HEK293 (cell line): ENCODE results near the gene TRAPPC8.
"Not testable (repeated sequence)": the region's sequence is repeated elsewhere in the genome, so short reads cannot be mapped to it uniquely, and the experiment has no call there.

Source experiments
- CTCF ChIA-PET: fragments of 350-600 bp; formaldehyde crosslinking; extraction: SDS; loops from one replicate; lab custom pipeline; 2021; ENCODE audit warnings: antibody characterized with exemption; lab: Yijun Ruan, JAX
- POLR2A ChIA-PET: fragments of 300-600 bp; formaldehyde crosslinking; extraction: SDS; loops from one replicate; lab custom pipeline; 2020; ENCODE audit warnings: antibody characterized with exemption, inconsistent platforms; lab: Yijun Ruan, JAX
- H3K27ac ChIP-seq: fragments of 200-500 bp; sonication (Bioruptor generic); 2 replicates; pipeline ENCODE4 v1.5.1; 2014; ENCODE audit warnings: low read depth, low read length, control low read depth, inconsistent platforms; ENCODE audit errors: extremely low read depth
- H3K36me3 ChIP-seq, 2 experiments: fragments of 200-500 bp in 1 of 2; sonication (Bioruptor generic) in 1 of 2; 1 replicate in 1 of 2; 2 replicates in 1 of 2; pipeline ENCODE4 v1.5.1; 2014 to 2017; ENCODE audit warnings: inconsistent platforms in 2 of 2, low read length in 2 of 2; ENCODE audit not compliant: control insufficient read depth in 2 of 2, insufficient read depth in 1 of 2
- H3K4me1 ChIP-seq: fragments of 200-500 bp; sonication (Bioruptor generic); 2 replicates; pipeline ENCODE4 v1.5.1; 2014; ENCODE audit warnings: mild to moderate bottlenecking, low read length, inconsistent platforms; ENCODE audit not compliant: control insufficient read depth, insufficient read depth
- H3K4me3 ChIP-seq: 2 replicates; pipeline ENCODE4 v1.5.1; 2011; ENCODE audit warnings: low read depth, mild to moderate bottlenecking, control low read depth, low read length, moderate library complexity
- H3K9me3 ChIP-seq: fragments of 200-500 bp; sonication (Bioruptor generic); 2 replicates; pipeline ENCODE4 v1.5.1; 2014; ENCODE audit warnings: low read depth, low read length, inconsistent platforms; ENCODE audit not compliant: control insufficient read depth, insufficient read depth
- BCL11A ChIP-seq: fragments of 450-650 bp; formaldehyde crosslinking; IDR thresholded peaks from 2 replicates; pipeline ENCODE4 v1.5.1; 2016; ENCODE audit warnings: low read depth, missing biosample characterization, missing genetic modification characterization
- MYNN ChIP-seq: fragments of 450-650 bp; formaldehyde crosslinking; IDR thresholded peaks from 2 replicates; pipeline ENCODE4 v1.5.1; 2016; ENCODE audit warnings: missing biosample characterization, missing genetic modification characterization, borderline replicate concordance
- ZFP3 ChIP-seq: fragments of 450-650 bp; formaldehyde crosslinking; IDR thresholded peaks from 2 replicates; pipeline ENCODE4 v1.5.1; 2016; ENCODE audit warnings: low read depth, missing biosample characterization, missing genetic modification characterization
- ZNF132 ChIP-seq: fragments of 450-650 bp; formaldehyde crosslinking; IDR thresholded peaks from 2 replicates; pipeline ENCODE4 v1.5.1; 2017; ENCODE audit warnings: missing biosample characterization, missing genetic modification characterization, borderline replicate concordance
- ZNF174 ChIP-seq: fragments of 450-650 bp; formaldehyde crosslinking; IDR thresholded peaks from 2 replicates; pipeline ENCODE4 v1.5.0; 2017; ENCODE audit warnings: missing biosample characterization, mild to moderate bottlenecking, missing genetic modification characterization
- ZNF23 ChIP-seq: fragments of 450-650 bp; formaldehyde crosslinking; IDR thresholded peaks from 2 replicates; pipeline ENCODE4 v1.5.1; 2016; ENCODE audit warnings: missing biosample characterization, missing genetic modification characterization, borderline replicate concordance
- ZNF280D ChIP-seq: fragments of 450-650 bp; formaldehyde crosslinking; IDR thresholded peaks from 2 replicates; pipeline ENCODE4 v1.5.1; 2016; ENCODE audit warnings: missing biosample characterization, missing genetic modification characterization
- ZNF350 ChIP-seq: fragments of 450-650 bp; formaldehyde crosslinking; IDR thresholded peaks from 2 replicates; pipeline ENCODE4 v1.5.0; 2017; ENCODE audit warnings: missing biosample characterization, mild to moderate bottlenecking, missing genetic modification characterization
- ZNF514 ChIP-seq: fragments of 450-650 bp; formaldehyde crosslinking; IDR thresholded peaks from 2 replicates; pipeline ENCODE4 v1.5.1; 2016; ENCODE audit warnings: missing biosample characterization, missing genetic modification characterization
- ZNF549 ChIP-seq: fragments of 450-650 bp; IDR thresholded peaks from 2 replicates; pipeline ENCODE4 v1.5.1; 2018; ENCODE audit warnings: missing biosample characterization, missing genetic modification characterization, mild to moderate bottlenecking, inconsistent platforms, moderate library complexity
- ZNF629 ChIP-seq: fragments of 450-650 bp; formaldehyde crosslinking; IDR thresholded peaks from 2 replicates; pipeline ENCODE4 v1.5.1; 2017; ENCODE audit warnings: missing biosample characterization, missing genetic modification characterization
- ZSCAN23 ChIP-seq: fragments of 450-650 bp; formaldehyde crosslinking; IDR thresholded peaks from 2 replicates; pipeline ENCODE4 v1.5.1; 2016; ENCODE audit warnings: missing biosample characterization, missing genetic modification characterization
- ZSCAN30 ChIP-seq: fragments of 450-650 bp; IDR thresholded peaks from 2 replicates; pipeline ENCODE4 v1.5.1; 2018; ENCODE audit warnings: missing biosample characterization, mild to moderate bottlenecking, missing genetic modification characterization, moderate library complexity
- ZSCAN5A ChIP-seq: fragments of 450-650 bp; formaldehyde crosslinking; IDR thresholded peaks from 2 replicates; pipeline ENCODE4 v1.5.1; 2016; ENCODE audit warnings: missing biosample characterization, missing genetic modification characterization
- TF ChIP-seq, protein P1 (sequence below): fragments of 450-650 bp; formaldehyde crosslinking; IDR thresholded peaks from 2 replicates; pipeline ENCODE4 v1.5.1; 2016; ENCODE audit warnings: missing biosample characterization, missing genetic modification characterization
- TF ChIP-seq, protein P2 (sequence below): fragments of 450-650 bp; formaldehyde crosslinking; IDR thresholded peaks from 2 replicates; pipeline ENCODE4 v1.5.1; 2016; ENCODE audit warnings: missing biosample characterization, missing genetic modification characterization

Gene TRAPPC8

DNA sequence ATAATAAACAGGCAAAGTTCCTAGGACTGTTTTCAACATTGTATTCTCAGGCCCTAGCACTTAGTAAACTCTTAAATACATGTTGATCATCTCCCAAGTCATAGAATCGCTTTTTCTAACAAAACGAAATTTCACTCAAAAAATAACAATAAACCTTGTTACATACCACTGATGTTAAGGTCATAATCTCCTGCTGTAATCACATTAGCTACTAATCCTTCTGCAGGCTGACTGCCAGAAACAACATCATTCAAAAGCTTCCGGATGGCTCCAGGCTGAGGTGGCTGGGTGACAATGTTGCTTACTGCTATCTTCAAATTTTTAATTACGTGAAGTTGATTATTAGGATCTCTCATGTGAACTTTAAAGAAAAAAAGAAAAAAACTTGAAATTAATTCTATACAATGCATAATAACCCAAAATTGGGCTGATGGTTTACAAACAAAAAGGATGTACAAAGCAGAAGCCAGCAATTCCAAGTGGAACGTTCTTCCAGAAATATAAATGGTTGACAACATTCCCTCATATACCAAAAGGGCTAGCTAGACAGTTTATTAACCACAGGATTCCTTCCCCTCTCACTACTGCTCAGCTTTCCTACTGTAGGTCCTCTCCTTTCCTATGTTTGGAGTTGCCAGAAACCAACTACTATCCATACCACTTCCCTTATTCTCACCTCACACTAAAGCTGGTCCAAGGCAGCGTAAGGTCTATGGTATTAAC lies 11.6 kb downstream of the TRAPPC8 start (continued):
- TF ChIP-seq, protein P1, sequence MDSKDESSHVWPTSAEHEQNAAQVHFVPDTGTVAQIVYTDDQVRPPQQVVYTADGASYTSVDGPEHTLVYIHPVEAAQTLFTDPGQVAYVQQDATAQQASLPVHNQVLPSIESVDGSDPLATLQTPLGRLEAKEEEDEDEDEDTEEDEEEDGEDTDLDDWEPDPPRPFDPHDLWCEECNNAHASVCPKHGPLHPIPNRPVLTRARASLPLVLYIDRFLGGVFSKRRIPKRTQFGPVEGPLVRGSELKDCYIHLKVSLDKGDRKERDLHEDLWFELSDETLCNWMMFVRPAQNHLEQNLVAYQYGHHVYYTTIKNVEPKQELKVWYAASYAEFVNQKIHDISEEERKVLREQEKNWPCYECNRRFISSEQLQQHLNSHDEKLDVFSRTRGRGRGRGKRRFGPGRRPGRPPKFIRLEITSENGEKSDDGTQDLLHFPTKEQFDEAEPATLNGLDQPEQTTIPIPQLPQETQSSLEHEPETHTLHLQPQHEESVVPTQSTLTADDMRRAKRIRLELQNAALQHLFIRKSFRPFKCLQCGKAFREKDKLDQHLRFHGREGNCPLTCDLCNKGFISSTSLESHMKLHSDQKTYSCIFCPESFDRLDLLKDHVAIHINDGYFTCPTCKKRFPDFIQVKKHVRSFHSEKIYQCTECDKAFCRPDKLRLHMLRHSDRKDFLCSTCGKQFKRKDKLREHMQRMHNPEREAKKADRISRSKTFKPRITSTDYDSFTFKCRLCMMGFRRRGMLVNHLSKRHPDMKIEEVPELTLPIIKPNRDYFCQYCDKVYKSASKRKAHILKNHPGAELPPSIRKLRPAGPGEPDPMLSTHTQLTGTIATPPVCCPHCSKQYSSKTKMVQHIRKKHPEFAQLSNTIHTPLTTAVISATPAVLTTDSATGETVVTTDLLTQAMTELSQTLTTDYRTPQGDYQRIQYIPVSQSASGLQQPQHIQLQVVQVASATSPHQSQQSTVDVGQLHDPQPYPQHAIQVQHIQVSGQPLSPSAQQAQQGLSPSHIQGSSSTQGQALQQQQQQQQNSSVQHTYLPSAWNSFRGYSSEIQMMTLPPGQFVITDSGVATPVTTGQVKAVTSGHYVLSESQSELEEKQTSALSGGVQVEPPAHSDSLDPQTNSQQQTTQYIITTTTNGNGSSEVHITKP (tag by site-specific recombination): peak; percentile 88
- TF ChIP-seq ZSCAN5A (tag by site-specific recombination): no peak
- TF ChIP-seq ZSCAN23: 0 out of 2 replicates have a peak, but pooled peaks have one; percentile 9

DNA sequence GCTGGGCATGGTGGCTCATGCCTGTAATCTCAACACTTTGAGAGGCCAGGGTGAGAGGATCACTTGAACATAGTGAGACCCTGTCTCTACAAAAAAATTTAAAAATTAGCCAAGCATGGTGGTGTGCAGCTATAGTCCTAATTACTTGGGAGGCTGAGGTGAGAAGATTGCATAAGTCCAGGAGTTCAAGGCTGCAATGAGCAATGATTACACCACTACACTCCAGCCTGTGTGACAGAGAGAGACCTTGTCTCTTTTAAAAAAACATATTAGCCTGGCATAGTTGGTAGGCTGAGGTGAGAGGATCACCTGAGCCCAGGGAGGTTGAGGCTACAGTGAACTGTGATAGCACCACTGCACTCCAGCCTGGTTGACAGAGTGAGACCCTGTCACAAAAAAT lies 13.7 kb downstream of the TRAPPC8 start:
- CTCF ChIA-PET: interaction anchor here (0.7 kb wide), 1 partner anchor 505 kb away, joined by 3 read pairs; no protein-coding TSS in a partner anchor
- Histone ChIP-seq H3K36me3 (peaks cover 25 to 38% of the 10 kb centered on the region in 2 experiments; a peak in 2 of 3 replicates), H3K4me3 (no peak overlapping the region), H3K9me3 (no peaks in the 10 kb centered on the region), H3K4me1 (peaks cover 12% of the 10 kb centered on the region), H3K27ac (no peak overlapping the region)
- no peak for TF ChIP-seq ZNF174 (tag by site-specific recombination)
- no peak for TF ChIP-seq ZNF549 (tag by site-specific recombination)
- POLR2A ChIA-PET: no interaction called here

- Histone ChIP-seq H3K36me3 (peaks cover 25 to 51% of the 10 kb centered on the region in 2 experiments; a peak in 2 of 3 replicates), H3K4me1 (peaks cover 12% of the 10 kb centered on the region)
- POLR2A ChIA-PET, H3K4me3 ChIP-seq, H3K27ac ChIP-seq, CTCF ChIA-PET, H3K9me3 ChIP-seq: not testable (repeated sequence)
These were observed 15.9 kb downstream of the TRAPPC8 start for GRCh38 chr18:31926988-31927387.

DNA sequence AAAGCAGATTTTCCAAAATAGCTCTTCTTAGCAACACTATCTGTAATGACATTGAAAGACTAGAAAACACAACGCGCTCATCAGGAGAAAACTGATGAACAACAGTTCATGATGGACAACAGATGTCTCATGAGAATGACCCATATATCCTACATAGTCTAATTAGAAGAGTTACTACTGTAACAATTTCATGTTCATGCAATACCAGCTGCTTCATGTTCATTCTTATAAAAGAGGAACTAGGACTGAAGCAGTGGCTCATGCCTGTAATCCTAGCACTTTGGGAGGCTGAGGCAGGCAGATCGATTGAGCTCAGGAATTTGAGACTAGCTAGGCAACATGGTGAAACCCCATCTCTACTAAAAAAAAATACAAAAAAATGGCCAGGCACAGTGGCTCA lies 22.7 kb downstream of the TRAPPC8 start:
- no peak overlapping the region for H3K27ac ChIP-seq
- POLR2A ChIA-PET: no interaction called here
- TF ChIP-seq ZNF350 (tag by site-specific recombination) (no peak), BCL11A (tag by site-specific recombination) (no peak), ZNF514 (no peak), ZSCAN30 (no peak), ZNF23 (tag by site-specific recombination) (no peak), ZFP3 (tag by site-specific recombination) (no peak), ZNF132 (tag by site-specific recombination) (no peak), MYNN (tag by site-specific recombination) (no peak), ZNF280D (no peak), ZNF629 (tag by site-specific recombination) (no peak)
- TF ChIP-seq, protein P2, sequence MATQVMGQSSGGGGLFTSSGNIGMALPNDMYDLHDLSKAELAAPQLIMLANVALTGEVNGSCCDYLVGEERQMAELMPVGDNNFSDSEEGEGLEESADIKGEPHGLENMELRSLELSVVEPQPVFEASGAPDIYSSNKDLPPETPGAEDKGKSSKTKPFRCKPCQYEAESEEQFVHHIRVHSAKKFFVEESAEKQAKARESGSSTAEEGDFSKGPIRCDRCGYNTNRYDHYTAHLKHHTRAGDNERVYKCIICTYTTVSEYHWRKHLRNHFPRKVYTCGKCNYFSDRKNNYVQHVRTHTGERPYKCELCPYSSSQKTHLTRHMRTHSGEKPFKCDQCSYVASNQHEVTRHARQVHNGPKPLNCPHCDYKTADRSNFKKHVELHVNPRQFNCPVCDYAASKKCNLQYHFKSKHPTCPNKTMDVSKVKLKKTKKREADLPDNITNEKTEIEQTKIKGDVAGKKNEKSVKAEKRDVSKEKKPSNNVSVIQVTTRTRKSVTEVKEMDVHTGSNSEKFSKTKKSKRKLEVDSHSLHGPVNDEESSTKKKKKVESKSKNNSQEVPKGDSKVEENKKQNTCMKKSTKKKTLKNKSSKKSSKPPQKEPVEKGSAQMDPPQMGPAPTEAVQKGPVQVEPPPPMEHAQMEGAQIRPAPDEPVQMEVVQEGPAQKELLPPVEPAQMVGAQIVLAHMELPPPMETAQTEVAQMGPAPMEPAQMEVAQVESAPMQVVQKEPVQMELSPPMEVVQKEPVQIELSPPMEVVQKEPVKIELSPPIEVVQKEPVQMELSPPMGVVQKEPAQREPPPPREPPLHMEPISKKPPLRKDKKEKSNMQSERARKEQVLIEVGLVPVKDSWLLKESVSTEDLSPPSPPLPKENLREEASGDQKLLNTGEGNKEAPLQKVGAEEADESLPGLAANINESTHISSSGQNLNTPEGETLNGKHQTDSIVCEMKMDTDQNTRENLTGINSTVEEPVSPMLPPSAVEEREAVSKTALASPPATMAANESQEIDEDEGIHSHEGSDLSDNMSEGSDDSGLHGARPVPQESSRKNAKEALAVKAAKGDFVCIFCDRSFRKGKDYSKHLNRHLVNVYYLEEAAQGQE (tag by site-specific recombination): no peak

More for the DNA sequence above, 22.7 kb downstream of the TRAPPC8 start:
- H3K4me1 ChIP-seq: no peaks in the 10 kb centered on the region
- CTCF ChIA-PET: interaction anchor here (0.7 kb wide), 1 partner anchor 142 kb away, joined by 3 read pairs; no protein-coding TSS in a partner anchor
- no peaks in the 10 kb centered on the region for H3K9me3 ChIP-seq
- peaks cover 0 to 39% of the 10 kb centered on the region in 2 experiments; a peak in 2 of 3 replicates for H3K36me3 ChIP-seq
- H3K4me3 ChIP-seq: no peak overlapping the region
